GM18511 (cell line): ENCODE measurements around the gene SMARCA2.

Source experiments
- ATAC-seq: cut with Tn5 transposase; IDR thresholded peaks from one replicate; pipeline ENCODE4 v1.9.1; 2021; ENCODE audit warnings: mild to moderate bottlenecking, moderate library complexity; ENCODE audit not compliant: unreplicated experiment

SMARCA2 gene

DNA sequence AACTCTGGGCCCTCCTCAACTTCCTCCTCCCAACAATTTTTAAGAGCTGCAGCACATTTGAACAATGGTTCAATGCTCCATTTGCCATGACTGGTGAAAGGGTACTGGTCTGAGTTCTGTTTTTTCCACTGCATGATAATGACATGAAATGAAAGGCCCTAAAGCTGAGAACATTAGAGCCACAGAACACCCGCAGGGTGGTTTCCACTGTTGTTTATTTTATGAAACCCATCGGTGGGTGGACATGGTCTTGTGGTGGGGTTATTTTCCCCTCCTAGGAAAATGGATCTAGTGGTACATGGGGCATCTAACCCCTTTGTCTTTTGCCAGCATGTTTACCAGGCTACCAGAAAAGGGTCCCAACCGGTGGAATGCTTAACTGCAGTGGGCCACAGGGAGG lies 71.8 kb downstream of the SMARCA2 start:
- ATAC-seq: peak; percentile 64

DNA sequence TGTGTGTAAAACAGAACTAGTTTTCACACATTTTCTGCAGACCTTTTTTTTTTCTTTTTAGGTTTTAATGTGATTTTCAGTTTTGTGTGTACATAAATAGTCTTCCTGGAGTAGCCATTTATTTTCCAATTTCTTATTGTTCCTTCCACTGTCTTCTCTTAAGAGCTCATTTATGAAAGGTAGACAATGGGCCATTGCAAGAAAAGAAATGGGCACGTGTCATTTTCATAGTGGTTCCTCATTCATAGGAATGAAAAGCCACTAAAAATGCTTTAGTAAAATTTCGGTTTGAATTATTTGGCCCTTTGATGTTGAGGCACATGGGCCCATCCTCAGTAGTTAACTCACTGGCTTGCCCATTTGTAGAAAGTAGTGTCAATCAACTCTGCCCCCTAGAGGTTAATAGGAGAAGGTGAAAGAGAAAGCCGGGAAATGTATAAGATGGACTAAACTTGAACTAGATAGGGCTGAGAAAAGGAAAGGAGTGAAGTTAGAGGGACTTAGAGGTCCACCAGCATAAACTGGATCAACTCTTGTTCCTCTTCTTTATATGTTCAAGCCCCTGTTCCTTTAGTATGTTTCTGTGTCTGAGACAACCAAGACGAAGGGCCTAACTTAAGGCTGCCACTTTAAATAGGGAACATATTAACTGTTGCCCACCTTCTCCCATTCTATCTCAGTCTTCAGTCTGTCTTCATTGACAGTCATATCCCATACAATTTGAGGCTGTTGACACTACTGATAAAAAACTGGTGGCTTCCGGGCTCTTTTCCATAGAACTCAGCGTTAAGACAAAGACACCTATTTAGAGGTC lies 72.6 kb downstream of the SMARCA2 start:
- ATAC-seq: peak; percentile 91

DNA sequence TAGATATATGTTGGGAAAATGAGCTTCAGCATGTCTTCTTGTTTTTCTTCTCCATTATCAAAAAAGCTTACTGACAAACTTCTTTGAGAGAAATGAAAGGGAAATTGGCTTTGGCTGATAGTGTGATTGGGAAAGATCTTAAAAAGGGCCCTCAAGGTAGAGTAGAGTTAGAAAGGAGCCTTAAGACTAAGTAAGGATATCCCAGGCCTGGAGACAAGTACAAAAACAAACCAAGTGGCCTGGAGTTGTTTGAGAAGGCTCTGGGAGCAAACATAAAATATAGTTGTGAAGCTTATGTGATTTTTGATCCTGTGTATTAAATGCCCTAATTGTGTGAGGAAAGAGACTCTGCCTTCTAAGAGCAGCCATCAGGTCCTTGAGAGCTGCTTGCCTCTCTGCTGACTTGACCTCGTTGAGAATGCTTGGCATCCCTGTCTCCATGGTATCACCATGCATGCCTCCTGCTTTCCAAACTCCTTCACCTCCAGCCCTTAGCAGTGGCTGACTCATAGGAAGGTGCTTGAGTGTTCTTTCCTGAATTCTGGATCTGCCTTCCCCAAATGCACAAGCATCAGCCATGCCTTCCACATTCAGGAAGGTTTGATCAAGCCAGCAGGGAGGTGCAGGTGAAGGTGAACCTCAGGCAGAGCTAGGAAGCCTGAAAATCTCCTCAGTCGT lies 78.9 kb downstream of the SMARCA2 start:
- no peak for ATAC-seq

DNA sequence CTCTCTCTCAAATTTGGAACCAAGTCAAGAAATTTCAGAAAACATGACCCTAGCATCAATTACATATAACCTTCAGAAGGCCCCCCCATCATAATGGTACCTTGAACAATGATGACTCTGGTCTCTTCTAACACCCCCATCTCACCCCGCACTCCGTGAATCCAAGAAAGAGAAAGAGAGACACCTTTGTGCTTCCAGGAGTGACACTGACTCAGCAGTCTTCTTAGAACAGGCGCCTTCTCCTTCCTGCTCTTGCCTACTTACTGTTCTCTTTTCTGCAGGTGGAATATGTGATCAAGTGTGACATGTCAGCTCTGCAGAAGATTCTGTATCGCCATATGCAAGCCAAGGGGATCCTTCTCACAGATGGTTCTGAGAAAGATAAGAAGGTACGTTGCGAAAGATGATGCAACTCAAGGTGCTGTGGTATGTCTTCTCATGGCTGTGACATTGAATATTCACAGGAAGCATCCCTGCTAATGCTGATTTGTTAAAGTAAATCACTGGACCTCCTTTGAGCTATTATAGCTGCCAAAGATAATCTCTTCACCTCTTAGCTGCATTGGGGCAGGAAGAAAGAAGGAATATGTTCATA lies 81.3 kb downstream of the SMARCA2 start:
- no peak for ATAC-seq

DNA sequence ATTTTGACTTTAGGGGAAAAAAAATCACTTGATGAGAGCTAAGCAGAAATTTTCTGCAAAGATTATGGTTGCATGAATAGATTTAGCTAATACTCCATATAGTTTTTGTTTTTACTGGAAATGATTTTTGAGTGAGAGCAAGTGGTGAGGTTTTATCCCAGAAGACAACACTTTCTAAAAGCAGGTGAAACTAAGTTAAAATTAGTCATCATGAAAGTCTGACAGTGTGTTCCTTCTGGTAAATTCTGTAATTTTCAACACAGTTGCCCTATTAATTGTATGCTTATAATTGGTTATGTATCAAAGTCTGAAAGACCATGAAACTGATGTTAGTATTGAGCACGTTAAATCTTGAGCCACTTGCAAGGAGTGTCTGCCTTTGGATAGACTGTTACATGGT lies 91.5 kb downstream of the SMARCA2 start:
- no peak for ATAC-seq

DNA sequence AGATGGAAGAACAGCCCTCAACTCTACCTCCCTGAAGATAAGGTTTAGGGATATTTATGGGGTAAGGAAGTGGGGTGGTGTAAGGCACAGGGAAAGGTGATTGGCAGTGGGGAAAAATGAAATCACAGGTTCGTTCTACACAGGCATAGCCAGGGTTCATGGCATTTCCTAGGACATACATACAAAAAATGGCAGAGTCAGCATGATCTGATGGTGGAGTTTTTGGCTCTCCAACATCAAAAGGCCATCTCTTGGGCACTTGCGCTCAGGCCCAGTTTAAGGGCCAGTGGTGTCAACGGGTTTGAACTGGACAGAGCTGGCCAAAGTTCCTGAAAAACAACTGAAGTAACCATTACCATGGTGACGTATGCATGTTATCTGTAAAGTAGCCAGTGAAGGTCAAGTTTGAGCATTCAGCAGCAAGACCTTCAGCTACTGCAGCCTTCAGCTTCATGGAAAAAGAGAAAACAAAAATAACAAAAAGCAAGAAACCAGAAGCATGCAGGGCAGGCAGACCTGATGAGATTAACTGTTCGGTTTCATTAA lies 92.8 kb downstream of the SMARCA2 start:
- ATAC-seq: no peak

DNA sequence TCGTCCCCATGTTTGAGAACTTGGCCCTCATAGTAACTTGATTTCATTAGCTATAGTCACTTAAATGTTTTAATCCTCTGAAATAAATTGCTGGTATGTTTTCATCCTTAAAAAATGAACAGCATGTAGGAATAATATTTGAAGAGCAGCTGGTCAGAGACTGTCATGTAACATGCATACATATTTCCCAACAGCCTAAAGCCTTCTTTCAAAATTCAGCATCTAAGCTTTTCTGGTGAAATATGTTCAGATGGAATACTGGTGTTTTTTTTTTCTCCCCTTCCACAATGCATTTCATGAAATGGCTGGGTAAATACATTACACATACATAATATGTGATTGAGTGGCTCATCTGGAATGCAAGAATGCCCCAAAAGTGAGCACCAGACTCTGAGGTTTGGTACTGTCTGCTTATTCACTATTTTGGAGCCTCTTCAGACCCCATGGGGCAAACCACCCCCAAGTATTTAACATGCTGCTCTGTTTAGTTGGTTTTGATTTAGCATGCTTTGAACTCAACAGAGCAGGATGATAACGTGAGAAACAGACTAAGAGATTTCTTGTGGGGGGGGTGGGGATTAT lies 94.0 kb downstream of the SMARCA2 start:
- no peak for ATAC-seq

DNA sequence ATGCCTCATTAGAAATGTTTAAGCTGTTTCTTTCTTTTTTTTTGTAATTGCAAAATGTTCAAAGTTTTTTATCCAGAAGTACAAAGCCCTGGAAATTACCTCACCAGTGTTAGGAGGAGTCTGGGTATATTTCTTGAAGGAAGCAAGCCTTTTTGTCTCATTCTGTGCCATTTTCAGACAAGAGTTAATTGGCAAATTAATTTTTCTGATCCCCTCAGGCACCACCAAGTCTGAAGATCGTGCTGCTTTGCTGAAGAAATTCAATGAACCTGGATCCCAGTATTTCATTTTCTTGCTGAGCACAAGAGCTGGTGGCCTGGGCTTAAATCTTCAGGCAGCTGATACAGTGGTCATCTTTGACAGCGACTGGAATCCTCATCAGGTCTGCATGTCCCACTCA lies 94.9 kb downstream of the SMARCA2 start:
- no peak for ATAC-seq

DNA sequence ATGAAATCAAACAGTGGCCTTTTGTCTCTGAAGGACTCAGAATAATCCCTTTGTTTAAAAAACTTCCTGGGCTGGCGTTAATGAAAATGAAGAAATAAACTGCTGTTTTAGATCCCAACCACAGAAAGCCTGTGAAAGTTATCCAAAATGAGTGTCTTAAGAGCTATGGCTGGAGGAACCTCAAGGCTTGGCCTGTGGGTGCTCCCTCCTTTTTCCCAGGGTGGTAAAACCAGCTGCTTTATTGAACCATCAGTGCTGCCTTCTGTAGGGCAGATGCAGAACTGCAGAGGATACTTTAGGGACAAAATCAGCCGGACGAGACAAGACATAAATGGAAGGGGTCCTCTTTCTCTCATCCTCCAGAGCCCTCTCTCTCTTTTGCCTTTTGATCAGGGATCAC lies 100.9 kb downstream of the SMARCA2 start:
- ATAC-seq: no peak

DNA sequence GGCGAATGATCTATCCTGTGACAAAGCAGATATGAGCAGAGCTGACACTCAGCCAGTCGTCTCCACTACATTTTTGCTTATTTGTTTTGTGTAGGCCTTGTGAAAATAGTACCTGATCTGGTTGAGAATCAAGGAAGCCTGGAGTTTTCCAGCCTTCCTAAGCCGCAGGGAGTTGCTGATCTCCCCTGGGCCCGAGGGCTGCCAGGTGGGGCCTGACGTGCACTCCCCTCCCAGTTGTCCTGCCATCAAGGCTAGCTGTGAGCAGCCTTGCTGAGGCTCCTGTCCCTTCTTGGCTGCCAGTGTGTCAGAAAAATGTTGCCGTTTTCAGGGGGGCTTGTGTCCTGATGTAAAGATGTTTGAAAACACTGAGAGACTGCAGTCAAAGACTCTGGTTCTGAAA lies 102.4 kb downstream of the SMARCA2 start:
- no peak for ATAC-seq

DNA sequence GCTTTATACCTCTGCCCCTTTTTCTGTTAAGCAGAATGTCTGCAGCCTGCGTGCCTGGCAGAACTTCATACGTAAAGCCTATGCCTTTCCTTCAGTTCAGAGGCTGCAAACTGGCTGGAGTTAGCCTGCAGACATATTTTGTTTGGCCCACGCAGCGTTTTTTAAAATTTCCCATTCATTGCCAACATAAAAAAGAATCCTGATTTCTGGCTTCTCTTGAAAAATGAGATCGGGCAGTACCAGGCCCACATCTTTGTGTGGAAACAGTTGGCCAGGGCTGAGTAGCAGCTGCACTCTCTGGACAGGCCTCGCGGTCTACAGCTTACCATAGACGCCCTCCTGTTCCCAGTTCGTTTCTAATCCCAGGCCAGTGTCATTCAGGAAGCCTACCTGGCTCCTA lies 104.4 kb downstream of the SMARCA2 start:
- ATAC-seq: no peak

DNA sequence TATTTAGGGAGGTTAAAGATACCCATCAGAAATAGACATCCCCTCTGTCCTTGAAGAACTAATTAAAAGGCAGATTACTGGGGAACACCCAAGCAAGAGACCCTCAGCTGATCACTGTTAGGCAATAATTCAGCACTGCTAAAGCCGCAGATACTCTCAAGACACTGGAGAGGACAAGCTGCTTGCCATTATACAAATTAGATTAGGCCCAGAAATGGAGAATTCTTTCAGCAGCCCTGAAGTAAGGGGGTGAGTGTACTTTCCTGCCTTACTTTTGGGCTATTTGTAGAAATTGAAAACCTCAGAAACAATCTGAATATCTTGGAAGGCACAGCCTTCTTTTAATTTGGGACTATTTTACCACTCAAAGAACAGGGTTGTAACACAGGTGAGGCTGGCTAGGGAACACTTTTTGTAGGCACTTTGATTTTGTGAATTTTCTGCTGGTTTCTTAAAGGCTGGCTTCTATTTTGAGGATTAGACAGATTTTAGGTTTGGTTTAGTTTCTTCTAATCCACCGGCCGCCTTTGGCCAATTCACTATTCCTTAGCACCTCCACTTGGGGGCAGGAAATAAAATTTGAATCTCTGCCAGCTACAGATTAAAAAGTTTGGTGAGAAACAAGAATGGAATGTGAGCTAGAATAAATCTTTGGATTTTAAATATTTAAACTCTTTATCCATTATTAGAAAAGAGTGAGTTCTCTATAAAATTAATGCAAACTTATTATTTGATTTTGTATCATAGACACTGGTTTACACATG lies 106.0 kb downstream of the SMARCA2 start:
- ATAC-seq: no peak

DNA sequence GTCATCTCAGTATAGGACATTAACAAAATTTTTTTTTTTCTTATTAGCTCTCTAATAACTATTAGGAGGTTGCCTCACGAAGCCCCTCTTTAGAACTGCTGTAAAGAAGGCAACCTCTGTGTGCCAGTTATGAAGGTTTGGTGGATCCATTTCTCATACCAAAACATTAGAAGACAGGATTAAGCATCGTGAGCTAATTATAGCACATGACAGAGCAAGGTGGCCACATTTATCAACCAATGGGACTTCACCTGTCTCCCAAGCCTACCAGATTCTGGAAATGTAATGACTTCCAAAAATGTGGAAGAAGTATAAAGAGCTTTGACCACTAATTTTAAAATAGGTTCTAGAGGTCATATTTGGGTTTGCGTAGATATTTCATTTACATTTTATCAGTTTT lies 107.2 kb downstream of the SMARCA2 start:
- no peak for ATAC-seq

DNA sequence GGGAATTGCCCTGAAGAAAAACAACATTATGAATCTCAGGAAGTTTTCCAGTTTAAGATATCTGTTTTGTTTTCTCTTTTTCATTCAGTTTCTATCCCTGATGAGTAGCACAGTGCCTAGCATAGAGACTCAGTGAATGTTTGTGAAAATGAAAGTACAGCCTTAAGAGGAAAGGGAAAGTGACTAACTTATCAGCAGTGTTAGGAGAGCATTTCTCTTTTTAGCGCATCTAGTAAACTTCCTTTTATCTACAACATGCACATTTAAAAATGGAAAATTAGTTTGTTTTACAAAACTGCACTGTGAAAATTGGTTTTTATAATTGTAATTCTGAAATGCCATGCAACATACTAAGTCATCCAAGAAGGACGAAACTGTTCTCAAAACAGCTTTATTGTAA lies 110.8 kb downstream of the SMARCA2 start:
- peak; percentile 96 for ATAC-seq

DNA sequence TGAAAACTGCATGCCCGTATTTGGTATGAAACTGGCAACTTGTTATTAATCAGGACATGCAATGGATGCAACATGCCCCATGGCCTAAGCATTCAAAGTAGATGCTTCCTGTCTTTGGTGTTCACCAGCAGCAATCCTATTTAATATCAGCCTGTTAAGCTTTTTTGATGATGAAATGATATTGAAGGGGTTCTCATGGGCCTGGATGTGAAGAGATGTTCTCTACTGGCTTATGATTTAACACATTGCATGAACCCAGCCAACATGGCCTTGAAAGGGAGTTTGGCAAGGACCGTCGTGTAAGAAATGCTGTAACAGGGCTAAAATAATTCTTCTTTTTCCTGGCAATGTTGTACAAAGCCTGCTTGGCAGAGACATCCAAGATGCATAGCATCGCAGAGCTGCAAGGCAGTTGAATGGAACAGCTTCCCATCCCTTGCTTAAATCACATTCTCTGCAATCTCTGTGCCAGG lies 111.2 kb downstream of the SMARCA2 start:
- ATAC-seq: no peak

DNA sequence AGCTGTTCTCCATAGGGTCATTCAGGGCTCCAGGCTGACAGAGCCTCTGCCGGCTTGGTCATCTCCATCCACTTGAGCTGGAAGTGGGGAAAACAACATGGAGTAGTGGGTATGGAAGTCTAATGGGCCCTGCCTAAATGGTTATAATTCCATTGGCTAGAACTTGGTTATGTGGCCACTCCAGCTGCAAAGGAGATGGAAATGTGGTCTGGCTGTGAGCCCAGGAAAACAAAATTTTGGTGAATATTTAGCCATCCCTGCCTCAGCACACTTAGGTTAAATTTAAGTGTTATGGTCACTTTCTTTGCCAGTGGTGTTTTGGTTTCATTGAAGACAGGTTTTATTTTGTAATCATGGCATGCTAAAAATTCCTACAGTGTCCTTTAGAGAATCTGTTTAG lies 112.3 kb downstream of the SMARCA2 start:
- no peak for ATAC-seq

DNA sequence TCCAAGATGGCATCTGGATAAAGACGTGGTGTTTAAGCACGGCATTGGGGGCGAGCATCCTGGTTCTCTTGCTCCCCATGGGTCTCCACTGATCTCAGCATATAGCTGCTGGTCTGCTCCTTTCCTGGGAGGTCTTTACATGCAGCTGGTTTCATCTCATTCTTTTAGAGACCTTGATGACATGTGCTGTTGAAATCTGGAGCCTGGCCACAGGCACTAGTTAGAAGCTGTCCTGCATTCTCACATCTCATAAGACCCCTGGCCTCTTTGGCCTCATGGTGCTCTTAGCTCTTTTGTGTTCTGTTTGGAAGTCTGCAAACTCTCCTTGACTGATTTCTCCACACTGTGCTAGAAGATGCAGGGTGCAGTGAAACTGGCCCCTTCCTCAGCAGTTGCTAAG lies 113.0 kb downstream of the SMARCA2 start:
- no peak for ATAC-seq

DNA sequence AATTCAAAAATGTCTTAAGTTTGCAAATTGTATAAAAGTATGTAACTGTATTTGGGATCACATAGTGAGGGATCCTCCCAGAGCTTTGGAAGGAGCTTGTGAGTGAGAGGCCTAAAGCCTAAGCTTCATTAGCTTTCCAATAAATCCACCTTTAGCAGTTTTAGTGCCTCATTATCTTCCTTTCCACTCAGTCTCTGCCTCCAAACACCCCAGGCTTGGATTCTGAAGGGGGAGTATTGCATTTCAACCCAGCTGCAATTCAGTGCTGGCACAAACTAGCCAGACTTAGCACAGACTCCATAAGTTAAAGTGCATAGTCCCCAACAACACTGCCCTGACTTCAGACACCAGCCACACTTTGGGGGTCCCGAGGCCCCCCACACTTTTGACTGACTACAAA lies 113.5 kb downstream of the SMARCA2 start:
- no peak for ATAC-seq

DNA sequence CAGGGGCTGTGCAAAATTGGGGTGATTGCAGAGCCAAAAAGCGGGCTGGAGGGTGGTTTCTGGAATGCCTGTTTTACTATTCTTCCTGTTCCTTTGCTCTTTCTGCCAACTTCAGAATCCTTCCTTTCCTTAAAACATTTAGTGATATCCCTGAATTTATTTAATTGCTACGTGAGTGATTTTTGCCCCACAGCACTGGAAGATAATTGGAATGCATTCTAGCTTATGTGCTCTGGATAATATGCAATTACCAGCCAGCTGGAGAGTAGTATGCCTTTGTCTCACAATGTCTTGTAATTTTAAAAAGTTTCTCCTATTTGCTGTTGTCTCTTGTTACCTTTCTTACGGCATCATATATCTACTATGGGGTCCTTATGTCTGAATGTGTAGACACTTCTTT lies 115.8 kb downstream of the SMARCA2 start:
- no peak for ATAC-seq

DNA sequence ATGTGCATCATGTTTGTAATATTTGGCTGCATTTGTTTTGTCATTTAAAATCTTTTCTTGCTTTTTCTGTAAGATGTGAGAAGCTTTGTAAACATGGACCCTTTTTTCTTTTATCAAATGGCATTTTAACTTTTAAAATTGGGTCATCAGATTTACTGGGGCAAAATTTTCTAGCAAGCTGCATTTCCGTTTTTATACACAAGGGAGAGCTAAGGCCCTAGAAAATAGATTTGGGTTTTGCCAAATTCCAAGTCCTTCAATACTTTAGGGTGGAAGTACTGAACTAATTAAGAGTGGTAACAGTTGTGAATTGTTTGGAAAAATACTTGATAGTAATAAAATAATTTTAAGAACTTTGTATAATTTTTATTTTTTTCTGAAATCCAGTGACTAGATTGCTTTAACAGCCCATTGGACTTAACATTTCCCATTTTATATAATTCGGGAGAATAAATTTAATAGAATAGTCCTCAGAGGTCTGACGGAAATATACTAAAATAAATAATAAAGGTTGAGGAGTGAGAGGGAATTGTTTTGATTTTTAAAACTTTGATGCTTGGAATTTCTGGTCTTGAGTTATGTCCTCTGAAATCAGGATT lies 117.4 kb downstream of the SMARCA2 start:
- no peak for ATAC-seq
